DOHH2 (cell line): Measurements from ENCODE around the gene BPIFB2.

Experiments used
- CTCF ChIP-seq: fragments of 200-600 bp; sonication (generic); IDR thresholded peaks from one replicate; pipeline ENCODE4 v1.5.1; 2014; ENCODE audit warnings: antibody characterized with exemption, mild to moderate bottlenecking, low read depth, low read length; ENCODE audit not compliant: poor library complexity, severe bottlenecking
- EZH2phosphoT487 ChIP-seq: fragments of 200-600 bp; sonication (generic); IDR thresholded peaks from 2 replicates; pipeline ENCODE4 v1.6.1; 2017; ENCODE audit warnings: borderline replicate concordance, mild to moderate bottlenecking, antibody characterized with exemption, low read length, moderate library complexity, mixed read lengths

GRCh38 chr20:33046412-33046811 lies 38.9 kb downstream of the BPIFB2 start:
- TF ChIP-seq CTCF: no peak
- TF ChIP-seq EZH2phosphoT487: no peak
